ENCODE measurements around the gene CCDC174. TPM values are rescaled to one million over a fixed set of nuclear protein-coding genes. Genes with fewer than 3 reads are reported as not detected.

Gene CCDC174
- 7.5 and 8.4 TPM in 2 replicates for total RNA-seq

DNA sequence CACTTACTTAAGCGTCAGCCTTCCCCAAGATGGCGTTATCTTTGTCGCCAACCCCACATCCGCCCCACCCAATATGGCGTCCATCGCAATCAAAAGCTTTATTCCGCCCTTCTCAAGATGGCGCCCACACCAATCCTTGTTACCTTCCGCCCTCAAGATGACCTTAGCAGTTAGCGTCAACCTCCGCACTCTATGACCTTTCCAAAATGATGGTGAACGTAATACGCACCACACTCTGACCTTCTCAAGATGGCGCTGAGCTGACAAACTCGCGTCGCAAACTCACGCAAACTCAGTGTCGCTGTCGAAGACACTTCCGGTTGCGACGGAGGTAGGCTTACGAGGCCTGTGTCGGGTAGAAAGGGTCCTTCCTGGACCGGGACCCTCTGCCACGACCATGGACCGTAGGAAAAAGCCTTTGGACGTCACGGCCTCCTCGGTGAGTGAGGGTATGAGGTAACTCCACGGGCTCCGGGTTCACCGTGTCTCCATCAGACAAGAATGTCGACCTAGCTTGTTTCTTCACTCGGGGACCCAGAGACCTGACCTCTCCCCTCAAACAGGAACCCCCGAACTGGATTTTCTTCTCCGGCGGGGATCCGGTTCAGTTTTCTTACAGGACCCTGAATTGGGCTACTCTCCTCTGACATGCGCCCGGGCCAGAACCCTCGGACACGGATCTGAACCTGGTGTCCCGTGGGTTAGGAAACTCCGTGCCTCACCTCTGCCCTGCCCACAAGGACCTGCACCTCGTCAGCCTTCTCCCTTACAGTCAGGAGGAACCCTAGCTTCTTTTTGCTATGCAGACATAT, at the start of gene CCDC174:
Gene CCDC174, plus strand, starts transcription at position 323 of the 812 bp plus-strand sequence. Its CDS starts 75 bp downstream, at position 398.

DNA sequence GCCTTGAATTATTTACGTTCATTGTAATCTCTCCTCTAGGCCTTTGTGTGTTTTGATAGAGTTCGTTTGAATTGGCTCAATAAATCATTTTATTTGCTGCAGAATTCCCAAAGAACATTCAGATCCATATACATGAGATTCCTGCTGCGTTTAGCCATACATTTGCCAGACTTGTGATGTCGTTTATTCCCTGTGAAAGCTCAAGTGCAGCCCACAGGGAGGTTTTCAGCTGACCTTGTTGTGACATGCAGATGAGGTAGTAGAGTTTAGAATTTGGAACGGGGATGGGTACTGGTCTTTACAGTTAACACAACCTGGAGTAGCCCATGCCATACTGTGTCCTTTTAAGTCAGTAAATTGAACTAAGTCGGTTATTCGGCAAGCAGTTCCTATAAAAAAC, 23.3 kb downstream of the CCDC174 start, which contains the start of gene C3orf20:
Gene C3orf20, plus strand, starts transcription at position 301 of the 400 bp plus-strand sequence. CDS start 7,573 bp downstream, outside the sequence.

Other genes with a start within 250 kb of the CCDC174 start
- gene SLC6A6, start 249.2 kb upstream of the CCDC174 start, total RNA-seq: 20.9 and 25.5 TPM in 2 replicates
- not detected in 2 replicates for gene GRIP2, start 111.4 kb upstream of the CCDC174 start, total RNA-seq
- gene C3orf20, start 23.4 kb downstream of the CCDC174 start, total RNA-seq: 0.13 TPM in 1 of 2 replicates, not detected in the other
- gene FGD5, start 167.2 kb downstream of the CCDC174 start, total RNA-seq: 2.6 and 5.4 TPM in 2 replicates

All from aortic smooth muscle cell (primary cell).